OCI-LY7 (cell line): ENCODE results near the gene SRPRB. TPM values are rescaled to one million over a fixed set of nuclear protein-coding genes. Genes with fewer than 3 reads are reported as not detected.
"Not testable (repeated sequence)": the region's sequence is repeated elsewhere in the genome, so short reads cannot be mapped to it uniquely, and the experiment has no call there.

Experiments used
- BruUV-seq: library from RNA; stranded (reverse); fragments of 400-500 nt; replicated peaks from 2 replicates; lab custom pipeline; 2021; lab: Mats Ljungman, UMichigan
- CTCF ChIA-PET: fragments of 300-600 bp; sonication (Branson Sonifier 250); formaldehyde crosslinking; loops from one replicate; lab custom pipeline; 2022; ENCODE audit warnings: antibody characterized with exemption; ENCODE audit not compliant: unreplicated experiment; lab: Charles Lee
- POLR2A ChIA-PET: fragments of 300-600 bp; sonication (Branson Sonifier 250); formaldehyde crosslinking; loops from one replicate; lab custom pipeline; 2022; ENCODE audit warnings: antibody characterized with exemption; lab: Charles Lee
- DNase-seq: peaks from one replicate; pipeline ENCODE4 v3.0.0-alpha.2; 2015; ENCODE audit warnings: low spot score
- H2AFZ ChIP-seq: fragments of 200-600 bp; sonication (generic), shearing (Covaris generic); 2 replicates; pipeline ENCODE4 v1.6.1; 2014; ENCODE audit warnings: mild to moderate bottlenecking, antibody characterized with exemption, low read length, moderate library complexity
- H3K27ac ChIP-seq: fragments of 200-600 bp; sonication (generic); 2 replicates; pipeline ENCODE4 v1.5.1; 2014; ENCODE audit warnings: mixed run types, low read depth, mild to moderate bottlenecking, moderate library complexity, low read length, inconsistent platforms; ENCODE audit not compliant: poor library complexity, severe bottlenecking
- H3K36me3 ChIP-seq: fragments of 200-600 bp; sonication (generic); 2 replicates; pipeline ENCODE4 v1.6.1; 2014; ENCODE audit warnings: mild to moderate bottlenecking, antibody characterized with exemption, low read length, moderate library complexity, mixed read lengths; ENCODE audit not compliant: insufficient read depth
- H3K4me1 ChIP-seq: fragments of 200-600 bp; sonication (generic); 2 replicates; pipeline ENCODE4 v1.5.1; 2014; ENCODE audit warnings: mild to moderate bottlenecking, low read length; ENCODE audit not compliant: insufficient read depth, poor library complexity, severe bottlenecking
- H3K4me2 ChIP-seq: fragments of 200-600 bp; sonication (generic); 2 replicates; pipeline ENCODE4 v1.6.1; 2014; ENCODE audit warnings: mild to moderate bottlenecking, low read length
- H3K4me3 ChIP-seq: fragments of 200-600 bp; sonication (generic); 2 replicates; pipeline ENCODE4 v1.5.1; 2014; ENCODE audit warnings: mild to moderate bottlenecking, low read depth, low read length; ENCODE audit not compliant: poor library complexity, severe bottlenecking
- H3K79me2 ChIP-seq: fragments of 200-600 bp; sonication (generic); 2 replicates; pipeline ENCODE4 v1.6.1; 2016; ENCODE audit warnings: low read depth, mild to moderate bottlenecking, low read length, moderate library complexity, mixed read lengths; ENCODE audit not compliant: insufficient read depth
- H3K9me2 ChIP-seq: fragments of 200-600 bp; sonication (generic); 2 replicates; pipeline ENCODE4 v1.6.1; 2016; ENCODE audit warnings: mild to moderate bottlenecking, low read length, mixed read lengths; ENCODE audit not compliant: insufficient read depth
- H3K9me3 ChIP-seq: fragments of 200-600 bp; sonication (generic); 2 replicates; pipeline ENCODE4 v1.6.1; 2014; ENCODE audit warnings: mild to moderate bottlenecking, mixed run types, low read length, mixed read lengths
- H4K20me1 ChIP-seq: fragments of 200-600 bp; sonication (generic); 2 replicates; pipeline ENCODE4 v1.6.1; 2014; ENCODE audit warnings: mild to moderate bottlenecking, antibody characterized with exemption, low read length, moderate library complexity, mixed read lengths; ENCODE audit not compliant: insufficient read depth
- EZH2phosphoT487 ChIP-seq: fragments of 200-600 bp; sonication (generic); IDR thresholded peaks from 2 replicates; pipeline ENCODE4 v1.6.1; 2018; ENCODE audit warnings: low read depth, borderline replicate concordance, mild to moderate bottlenecking, mixed run types, antibody characterized with exemption, low read length, moderate library complexity, mixed read lengths
- intact Hi-C: fragments of 100-400 bp; cut with micrococcal nuclease; formaldehyde crosslinking; loops from one replicate; pipeline ENCODE4 v1.10.0; 2022; ENCODE audit not compliant: unreplicated experiment
- total RNA-seq, 2 experiments: library from RNA; depleted of rRNA in 1 of 2; stranded (reverse); fragments of >200 nt in 1 of 2; shearing (Covaris generic) in 1 of 2; gene quantifications; 2 replicates each; pipeline ENCODE4 v1.2.3, GENCODE V29; 2014 to 2022
- TF ChIP-seq, protein P1 (sequence below): fragments of 200-600 bp; sonication (generic); conservative IDR thresholded peaks from 2 replicates; pipeline ENCODE4 v1.5.1; 2014; ENCODE audit warnings: mild to moderate bottlenecking, antibody characterized with exemption, low read length, moderate library complexity, mixed read lengths

Gene SRPRB
- total RNA-seq, 2 experiments from 2014 or later: 39.4 to 54.1 TPM

DNA sequence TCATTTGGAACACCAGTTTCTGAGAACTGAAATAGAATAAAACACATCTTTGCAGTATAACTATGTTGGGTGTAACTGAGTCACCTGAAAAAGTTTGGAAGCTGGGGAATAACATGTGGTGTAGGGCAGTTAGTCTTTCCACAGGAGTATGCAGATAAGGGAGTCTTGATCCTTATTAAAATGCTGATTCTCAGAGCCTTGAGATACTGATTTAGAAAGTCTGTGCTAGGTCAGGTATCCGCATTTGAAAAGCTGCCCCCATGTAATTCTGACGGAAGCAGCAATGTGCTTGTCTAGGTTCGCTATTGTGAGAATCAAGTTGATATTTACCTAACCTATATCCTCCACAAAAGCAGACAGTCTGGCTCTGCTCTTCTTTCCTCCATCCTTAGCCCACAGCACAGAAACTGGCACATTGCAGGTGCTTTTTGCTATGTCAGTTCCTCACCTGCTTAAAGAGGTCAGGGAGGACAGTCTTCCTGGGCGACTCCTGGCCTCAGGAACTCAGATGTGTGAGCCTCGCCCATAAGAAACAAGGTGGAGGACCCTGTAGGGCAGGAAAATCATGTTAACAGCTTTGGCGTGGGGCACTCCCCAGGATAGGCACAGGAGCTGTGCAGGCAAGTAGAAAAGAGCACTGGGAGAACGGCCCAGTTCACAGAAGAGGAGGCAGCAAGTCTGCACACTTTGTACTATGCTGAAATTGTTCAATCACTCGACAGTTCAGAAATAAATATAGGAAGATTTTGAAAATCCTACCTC lies 27.6 kb upstream of the SRPRB start:
- Histone ChIP-seq H3K4me3 (no peak overlapping the region), H3K9me2 (no peaks in the 10 kb centered on the region), H3K36me3 (no peaks in the 10 kb centered on the region), H3K9me3 (no peaks in the 10 kb centered on the region), H3K4me1 (no peaks in the 10 kb centered on the region), H4K20me1 (no peaks in the 10 kb centered on the region), H3K79me2 (no peaks in the 10 kb centered on the region), H3K4me2 (no peak overlapping the region), H3K27ac (no peak overlapping the region), H2AFZ (no peak overlapping the region)
- intact Hi-C loops: no loop called here
- POLR2A ChIA-PET: no interaction called here
- CTCF ChIA-PET: no interaction called here
- no TSS peak for BruUV-seq
- TF ChIP-seq, protein P1, sequence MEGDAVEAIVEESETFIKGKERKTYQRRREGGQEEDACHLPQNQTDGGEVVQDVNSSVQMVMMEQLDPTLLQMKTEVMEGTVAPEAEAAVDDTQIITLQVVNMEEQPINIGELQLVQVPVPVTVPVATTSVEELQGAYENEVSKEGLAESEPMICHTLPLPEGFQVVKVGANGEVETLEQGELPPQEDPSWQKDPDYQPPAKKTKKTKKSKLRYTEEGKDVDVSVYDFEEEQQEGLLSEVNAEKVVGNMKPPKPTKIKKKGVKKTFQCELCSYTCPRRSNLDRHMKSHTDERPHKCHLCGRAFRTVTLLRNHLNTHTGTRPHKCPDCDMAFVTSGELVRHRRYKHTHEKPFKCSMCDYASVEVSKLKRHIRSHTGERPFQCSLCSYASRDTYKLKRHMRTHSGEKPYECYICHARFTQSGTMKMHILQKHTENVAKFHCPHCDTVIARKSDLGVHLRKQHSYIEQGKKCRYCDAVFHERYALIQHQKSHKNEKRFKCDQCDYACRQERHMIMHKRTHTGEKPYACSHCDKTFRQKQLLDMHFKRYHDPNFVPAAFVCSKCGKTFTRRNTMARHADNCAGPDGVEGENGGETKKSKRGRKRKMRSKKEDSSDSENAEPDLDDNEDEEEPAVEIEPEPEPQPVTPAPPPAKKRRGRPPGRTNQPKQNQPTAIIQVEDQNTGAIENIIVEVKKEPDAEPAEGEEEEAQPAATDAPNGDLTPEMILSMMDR: no peak
- no peak for TF ChIP-seq EZH2phosphoT487
- no peak for DNase-seq

DNA sequence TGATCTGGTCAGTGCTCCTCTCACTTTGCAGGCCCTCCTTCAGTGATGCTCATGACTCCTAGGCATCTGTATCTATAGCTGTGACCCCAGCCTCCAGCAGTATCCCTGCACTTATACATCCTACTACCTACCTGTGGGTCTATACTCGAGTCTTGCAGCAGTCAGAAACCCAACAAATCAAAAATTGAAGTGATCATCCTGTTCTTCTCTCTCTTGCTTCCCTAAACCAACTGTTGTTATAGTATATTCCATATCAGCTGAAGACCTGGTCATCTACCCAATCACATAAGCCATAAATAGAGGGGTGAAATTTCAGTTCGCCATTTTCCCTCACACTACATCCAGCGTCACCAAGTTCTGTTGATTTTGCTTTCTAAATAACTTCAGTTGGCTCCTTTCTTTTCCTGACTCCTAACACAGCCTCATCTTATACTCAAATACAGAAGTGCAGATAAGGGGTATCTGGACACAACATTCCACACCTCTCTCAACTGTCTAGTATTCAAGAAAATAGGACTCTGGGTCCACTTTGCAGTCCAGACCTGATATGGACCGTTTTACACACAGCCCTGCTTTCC lies 25.9 kb upstream of the SRPRB start:
- Histone ChIP-seq H3K9me2 (no peaks in the 10 kb centered on the region), H3K4me2 (no peak overlapping the region), H4K20me1 (no peaks in the 10 kb centered on the region), H3K36me3 (no peaks in the 10 kb centered on the region), H2AFZ (no peak overlapping the region), H3K4me1 (no peaks in the 10 kb centered on the region), H3K4me3 (no peak overlapping the region), H3K27ac (no peak overlapping the region), H3K9me3 (no peaks in the 10 kb centered on the region), H3K79me2 (no peaks in the 10 kb centered on the region)
- POLR2A ChIA-PET: no interaction called here
- no TSS peak for BruUV-seq
- no peak for DNase-seq
- CTCF ChIA-PET: no interaction called here
- intact Hi-C loops: no loop called here
- TF ChIP-seq, protein P1: no peak
- TF ChIP-seq EZH2phosphoT487: no peak

DNA sequence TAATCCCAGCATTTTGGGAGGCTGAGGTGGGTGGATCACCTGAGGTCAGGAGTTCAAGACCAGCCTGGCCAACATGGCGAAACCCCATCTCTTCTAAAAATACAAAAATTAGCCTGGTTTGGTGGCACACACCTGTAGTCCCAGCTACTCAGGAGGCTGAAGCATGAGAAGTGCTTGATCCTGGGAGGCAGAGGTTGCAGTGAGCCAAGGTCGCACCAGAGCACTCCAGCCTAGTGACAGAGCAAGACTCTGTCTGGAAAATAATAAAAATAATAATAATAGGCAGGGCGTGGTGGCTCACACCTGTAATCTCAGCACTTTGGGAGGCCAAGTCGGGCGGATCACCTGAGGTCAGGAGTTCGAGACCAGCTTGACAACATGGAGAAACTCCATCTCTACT lies 24.9 kb upstream of the SRPRB start:
- H3K4me2 ChIP-seq, CTCF ChIA-PET, BruUV-seq, H2AFZ ChIP-seq, H3K4me3 ChIP-seq, H3K4me1 ChIP-seq, intact Hi-C loops, H3K9me3 ChIP-seq, H3K36me3 ChIP-seq, POLR2A ChIA-PET, H3K9me2 ChIP-seq, H4K20me1 ChIP-seq, H3K27ac ChIP-seq, DNase-seq, H3K79me2 ChIP-seq: not testable (repeated sequence)
